GM19023 (cell line): ENCODE results near the gene APBA2.
"Not testable (repeated sequence)": the region's sequence is repeated elsewhere in the genome, so short reads cannot be mapped to it uniquely, and the experiment has no call there.

Experiments used
- ATAC-seq: cut with Tn5 transposase; IDR thresholded peaks from one replicate; pipeline ENCODE4 v1.9.1; 2021; ENCODE audit warnings: mild to moderate bottlenecking, moderate library complexity; ENCODE audit not compliant: unreplicated experiment

Gene APBA2

GRCh38 chr15:28885630-28886430 lies at the start of gene APBA2:
Gene APBA2 (plus strand): TSS chr15:28885974. CDS start chr15:29053885, 167,911 bp downstream.
- ATAC-seq: no peak

GRCh38 chr15:28840285-28840684 lies 45.5 kb upstream of the APBA2 start:
- ATAC-seq: not testable (repeated sequence)

- not testable (repeated sequence) for ATAC-seq
Observed at GRCh38 chr15:28842210-28842609, 43.6 kb upstream of the APBA2 start.

DNA sequence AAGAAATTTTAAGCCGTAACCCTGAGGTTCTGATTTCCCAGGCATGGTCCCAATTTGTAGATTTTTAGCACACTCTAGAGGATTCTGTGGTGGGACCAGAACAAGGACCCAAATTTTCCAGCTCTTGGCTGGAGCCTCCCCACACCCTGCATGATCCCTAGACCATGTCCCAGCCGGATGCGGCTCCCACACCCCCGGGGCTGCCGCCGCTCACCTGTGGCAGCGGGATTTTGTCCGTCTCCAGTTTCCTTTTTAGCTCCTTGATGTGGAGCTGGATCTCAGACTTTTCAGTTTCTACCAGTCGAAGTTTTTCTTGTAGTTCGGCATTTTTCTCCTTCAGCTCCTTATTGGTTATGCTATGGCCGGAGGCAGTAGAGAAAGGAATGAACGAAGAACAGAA lies 42.3 kb upstream of the APBA2 start:
- ATAC-seq: not testable (repeated sequence)

DNA sequence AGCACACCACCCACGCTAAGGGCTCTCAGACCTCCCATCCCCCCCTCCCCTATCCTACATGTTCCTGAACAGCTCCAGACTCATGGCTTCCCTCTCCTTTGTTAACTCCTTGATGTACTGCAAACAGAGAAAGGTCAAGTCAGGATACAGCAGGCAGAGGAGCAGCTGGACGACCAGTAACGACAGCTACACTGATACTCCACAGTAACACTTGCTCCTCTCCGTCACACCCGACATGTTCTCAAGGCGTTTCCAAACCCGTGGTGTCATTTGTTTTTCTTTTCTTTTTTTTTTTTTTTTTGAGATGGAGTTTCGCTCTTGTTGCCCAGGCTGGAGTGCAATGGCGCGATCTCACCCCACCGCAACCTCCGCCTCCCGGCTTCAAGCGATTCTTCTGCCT lies 41.6 kb upstream of the APBA2 start:
- not testable (repeated sequence) for ATAC-seq

DNA sequence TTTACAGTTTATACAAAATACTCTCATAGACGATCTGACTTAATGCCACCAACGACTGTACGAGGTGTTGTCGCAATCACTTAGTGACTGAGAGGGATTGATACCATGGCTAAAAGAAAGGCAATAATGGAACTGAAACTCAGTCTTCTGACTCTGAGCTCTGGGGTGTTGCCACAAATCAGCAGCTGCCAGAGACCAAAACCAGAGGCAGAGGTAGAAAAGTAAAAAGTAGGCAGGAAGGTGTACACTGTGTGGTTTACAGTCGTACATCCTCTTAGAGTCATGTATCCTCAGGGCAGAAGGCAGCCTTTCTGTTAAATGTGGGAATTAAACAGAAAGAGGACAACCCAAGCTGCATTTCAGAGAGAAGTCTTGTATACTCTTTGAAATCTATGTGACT lies 38.5 kb upstream of the APBA2 start:
- ATAC-seq: not testable (repeated sequence)

DNA sequence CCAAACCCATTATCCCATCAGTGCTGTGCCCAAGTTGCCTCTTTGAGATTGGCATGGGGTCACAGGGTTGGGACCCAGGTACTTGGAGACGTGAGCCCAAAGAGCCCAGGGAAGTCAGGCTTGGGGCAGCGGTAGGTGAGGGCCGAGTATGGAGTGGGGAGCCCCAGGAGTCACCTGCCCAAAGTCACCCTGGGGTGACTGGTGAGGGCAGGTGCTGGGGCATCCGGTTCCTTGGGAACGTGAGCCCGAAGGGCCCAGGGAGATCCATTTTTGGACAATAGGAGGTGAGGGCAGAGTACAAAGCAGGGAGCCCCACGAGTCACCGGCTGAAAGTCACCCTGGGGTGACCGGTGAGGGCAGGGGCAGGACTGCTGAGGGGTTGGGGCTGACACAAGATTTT lies 37.8 kb upstream of the APBA2 start:
- not testable (repeated sequence) for ATAC-seq

- ATAC-seq: not testable (repeated sequence)
Observed at GRCh38 chr15:28848521-28848920, 37.3 kb upstream of the APBA2 start, which contains the start of gene GOLGA6L7. Gene GOLGA6L7 (minus strand): TSS chr15:28848644. CDS start chr15:28848549, 95 bp downstream.

GRCh38 chr15:28849271-28849670 lies 36.5 kb upstream of the APBA2 start:
- not testable (repeated sequence) for ATAC-seq

GRCh38 chr15:28849766-28850165 lies 36.0 kb upstream of the APBA2 start:
- not testable (repeated sequence) for ATAC-seq

DNA sequence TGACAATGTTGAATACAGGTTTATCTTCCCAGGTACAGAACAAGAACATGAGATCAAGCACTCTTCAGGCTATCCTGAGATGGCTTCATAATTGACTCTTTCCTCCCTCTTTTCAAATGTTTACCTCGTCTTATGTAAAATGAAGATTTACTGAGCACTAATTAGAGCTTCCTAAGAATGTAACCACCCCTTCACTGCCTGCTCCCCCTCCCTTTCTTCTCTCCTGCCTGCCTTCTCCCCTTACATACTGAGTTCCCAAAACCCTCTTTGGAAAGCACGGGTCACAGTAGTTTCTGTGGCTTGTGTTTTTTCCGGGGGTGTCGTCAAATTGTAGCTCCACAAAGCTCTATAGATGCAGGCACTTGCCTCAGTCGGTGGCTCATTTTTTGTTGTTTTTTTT lies 32.1 kb upstream of the APBA2 start:
- not testable (repeated sequence) for ATAC-seq

DNA sequence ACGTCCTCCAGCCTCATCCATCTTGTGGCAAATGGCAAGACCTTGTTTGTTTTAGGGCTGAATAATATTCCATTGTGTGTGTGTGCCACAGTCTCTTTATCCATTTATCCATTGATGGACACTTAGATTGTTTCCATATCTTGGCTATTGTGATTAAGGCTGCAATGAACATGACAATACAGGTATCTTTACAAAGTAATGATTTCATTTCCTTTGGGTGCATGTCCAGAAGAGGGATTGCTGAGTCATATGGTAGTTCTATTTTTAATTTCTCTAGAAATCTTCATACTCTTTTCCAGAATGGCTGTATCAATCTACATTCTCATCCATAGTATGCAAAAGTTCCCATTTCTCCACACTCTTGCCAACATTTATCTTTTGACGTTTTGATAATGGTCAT lies 31.2 kb upstream of the APBA2 start:
- not testable (repeated sequence) for ATAC-seq

- ATAC-seq: no peak
Observed at GRCh38 chr15:28861031-28861534, 24.7 kb upstream of the APBA2 start.

- not testable (repeated sequence) for ATAC-seq
Observed at GRCh38 chr15:28861589-28862293, 24.0 kb upstream of the APBA2 start.

DNA sequence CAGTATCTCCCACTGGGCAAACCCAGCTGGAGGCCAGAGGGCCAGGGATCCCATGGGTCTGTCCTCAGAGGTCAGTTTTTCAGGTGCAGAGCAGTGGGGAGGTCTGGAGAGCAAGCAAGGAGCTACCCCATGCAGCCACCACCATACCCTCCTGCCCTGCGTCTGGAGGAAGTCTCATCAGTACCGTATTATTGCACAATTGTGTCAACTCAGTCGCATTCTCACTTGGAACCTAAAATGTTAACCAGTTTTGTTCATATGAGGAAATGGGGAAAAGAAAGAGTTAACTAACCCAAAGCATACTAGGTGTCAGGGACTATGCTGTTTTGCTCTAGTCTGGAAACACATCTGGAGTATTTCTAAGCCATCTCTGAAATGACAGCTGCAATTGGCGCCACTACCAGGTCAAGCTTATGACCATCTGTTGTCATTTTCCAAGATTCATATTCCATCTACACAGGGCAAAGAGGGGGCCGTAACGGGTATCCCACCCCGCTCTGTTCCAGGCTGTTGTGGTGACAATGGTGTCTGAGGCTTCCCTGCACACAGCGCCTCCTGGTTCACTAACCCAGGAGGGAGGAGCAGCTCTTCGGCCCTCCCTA lies 16.9 kb upstream of the APBA2 start:
- no peak for ATAC-seq

- no peak for ATAC-seq
Observed at GRCh38 chr15:28871168-28871567, 14.6 kb upstream of the APBA2 start.

DNA sequence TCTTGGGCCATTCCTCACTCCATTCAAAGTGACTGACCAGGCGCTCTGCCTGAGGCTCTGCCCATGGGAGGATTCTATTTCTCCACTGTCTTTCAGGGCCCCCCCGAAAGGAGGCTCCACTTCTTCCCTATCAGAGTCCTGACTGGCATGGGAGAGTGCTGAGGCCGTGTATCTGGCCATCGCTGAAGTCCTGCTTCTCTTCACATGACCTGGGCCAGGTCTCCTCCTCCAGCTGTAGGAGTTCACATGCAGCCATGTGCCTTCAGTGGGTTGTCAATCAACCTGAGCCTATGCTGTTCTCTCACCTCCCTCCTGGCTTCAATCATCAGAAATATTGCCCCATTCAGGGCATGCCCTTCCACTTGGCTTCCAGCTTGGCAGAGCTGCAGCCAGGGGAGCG lies 12.8 kb upstream of the APBA2 start:
- ATAC-seq: no peak

DNA sequence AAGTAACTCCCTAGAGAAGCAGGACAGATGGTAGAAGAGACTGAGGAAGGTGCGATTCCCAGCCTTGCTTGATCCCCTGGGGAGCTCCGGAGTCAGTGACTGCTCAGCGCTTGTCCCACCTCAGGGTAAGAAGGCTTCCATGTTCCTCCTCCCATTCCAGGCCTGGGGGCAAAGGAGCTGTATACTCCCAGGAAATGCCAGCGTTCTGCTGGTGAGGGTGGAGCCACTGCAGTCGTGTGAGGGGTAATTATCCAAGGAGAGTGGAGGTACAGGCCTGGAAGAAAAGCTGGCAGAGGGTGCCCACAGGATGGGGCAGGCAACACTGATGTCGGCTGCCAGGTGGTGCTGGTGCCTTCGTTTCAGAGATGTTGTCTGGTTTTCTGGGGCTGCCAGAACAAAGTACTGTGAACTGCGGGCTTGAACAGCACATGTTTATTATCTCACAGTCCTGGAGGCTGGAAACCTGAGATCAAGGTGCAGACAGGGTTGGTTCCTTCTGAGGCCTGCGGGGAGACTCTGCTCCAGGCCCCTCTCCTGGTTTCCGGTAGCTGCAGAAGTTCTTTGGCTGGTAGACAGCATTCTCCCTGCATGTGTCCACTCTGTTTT lies 12.1 kb upstream of the APBA2 start:
- ATAC-seq: no peak

- ATAC-seq: no peak
Observed at GRCh38 chr15:28875461-28876000, 10.2 kb upstream of the APBA2 start.

- no peak for ATAC-seq
Observed at GRCh38 chr15:28876131-28876844, 9.5 kb upstream of the APBA2 start.
